ENCODE measurements around the gene PANK4.

Gene PANK4

DNA sequence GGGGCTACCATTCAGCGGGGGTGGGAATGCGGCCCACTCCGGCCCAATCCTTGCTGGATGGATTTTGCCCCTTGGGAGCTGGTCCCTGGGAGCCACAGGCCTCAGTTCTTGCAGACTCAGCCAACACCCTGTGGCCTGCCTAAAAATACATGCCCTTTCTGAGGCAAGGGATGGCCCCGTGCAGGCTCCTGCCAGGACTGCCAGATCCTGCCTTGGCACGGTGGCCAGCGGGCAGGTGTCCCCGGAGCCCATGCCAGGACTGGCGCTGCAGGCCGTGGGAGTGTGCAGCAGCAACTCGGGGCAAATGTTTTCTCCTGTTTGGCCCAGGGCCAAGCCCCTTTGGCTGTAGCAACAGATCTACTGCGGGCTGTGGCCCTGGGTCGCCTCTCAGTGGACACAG is 1.6 kb upstream of the PANK4 start:
- no peak for DNase-seq

DNA sequence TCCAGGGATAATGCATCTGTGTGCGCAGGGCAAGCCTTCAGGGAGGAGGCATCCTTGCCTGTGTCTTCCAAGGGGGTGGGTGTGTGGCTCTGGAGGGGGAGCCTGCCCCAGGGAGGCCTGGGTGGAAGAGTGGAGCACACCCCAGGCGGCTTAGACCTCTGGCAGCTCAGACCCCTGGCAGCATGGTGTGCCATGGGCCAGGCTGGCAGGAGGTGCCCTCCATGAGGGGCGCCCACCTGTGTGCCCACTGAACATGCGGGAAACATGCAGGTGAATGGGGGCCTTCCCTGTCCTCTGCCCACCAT is 1.1 kb upstream of the PANK4 start:
- no peak for DNase-seq

DNA sequence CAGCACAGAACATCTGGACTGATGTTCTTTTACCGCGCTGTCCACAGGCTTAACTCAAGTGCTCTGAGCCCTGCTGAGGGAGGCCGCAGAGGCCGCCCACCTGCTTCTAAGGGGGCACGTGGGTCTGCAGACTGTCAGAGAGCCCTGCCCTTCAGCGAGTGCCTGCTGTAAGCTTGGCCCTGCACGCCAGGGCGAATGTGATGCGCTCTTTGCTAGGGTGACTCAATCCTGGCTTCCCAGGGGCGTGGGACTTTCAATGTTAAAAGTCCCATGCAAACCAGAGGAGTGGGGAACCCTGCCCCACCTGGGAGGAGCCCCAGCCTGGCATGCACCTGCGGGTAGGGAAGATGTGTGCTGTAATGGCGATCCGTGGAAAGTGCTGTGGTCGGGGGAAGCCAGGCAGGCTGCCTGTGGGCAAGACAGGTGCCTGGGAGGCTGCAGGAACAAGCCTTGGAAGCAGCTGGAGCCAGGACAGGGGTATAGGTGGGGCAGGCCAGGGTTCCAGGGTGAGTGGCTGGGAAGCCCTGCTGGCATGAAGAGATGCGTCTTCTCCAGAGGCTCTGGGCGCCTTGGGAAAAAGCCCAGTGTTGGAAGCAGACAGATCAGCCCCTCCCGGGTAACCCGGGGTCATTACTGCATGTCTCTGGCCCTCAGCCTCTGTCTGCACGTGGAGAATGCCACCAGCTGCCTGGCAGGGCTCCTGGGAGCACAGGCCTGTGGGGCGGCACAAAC is 594 bp upstream of the PANK4 start:
- peak; percentile 83 for DNase-seq

DNA sequence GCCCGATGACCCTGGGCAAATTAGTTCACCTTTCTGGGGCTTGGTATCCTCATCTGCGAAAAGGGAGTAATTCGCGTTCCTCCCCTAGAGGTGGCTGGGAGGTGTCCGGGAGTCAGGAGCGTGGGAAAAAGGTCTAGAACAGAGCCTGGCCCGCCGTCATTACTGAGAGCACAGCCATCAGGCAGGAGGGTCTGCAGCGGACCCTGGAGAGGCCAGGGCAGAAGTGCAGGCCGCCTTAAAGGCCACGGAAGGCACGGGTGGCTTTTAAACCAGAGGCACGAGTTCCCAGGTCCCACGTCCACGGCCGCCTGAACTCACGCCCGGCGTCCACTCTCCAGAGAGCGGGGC is 850 bp downstream of the PANK4 start:
- DNase-seq, result no peak

DNA sequence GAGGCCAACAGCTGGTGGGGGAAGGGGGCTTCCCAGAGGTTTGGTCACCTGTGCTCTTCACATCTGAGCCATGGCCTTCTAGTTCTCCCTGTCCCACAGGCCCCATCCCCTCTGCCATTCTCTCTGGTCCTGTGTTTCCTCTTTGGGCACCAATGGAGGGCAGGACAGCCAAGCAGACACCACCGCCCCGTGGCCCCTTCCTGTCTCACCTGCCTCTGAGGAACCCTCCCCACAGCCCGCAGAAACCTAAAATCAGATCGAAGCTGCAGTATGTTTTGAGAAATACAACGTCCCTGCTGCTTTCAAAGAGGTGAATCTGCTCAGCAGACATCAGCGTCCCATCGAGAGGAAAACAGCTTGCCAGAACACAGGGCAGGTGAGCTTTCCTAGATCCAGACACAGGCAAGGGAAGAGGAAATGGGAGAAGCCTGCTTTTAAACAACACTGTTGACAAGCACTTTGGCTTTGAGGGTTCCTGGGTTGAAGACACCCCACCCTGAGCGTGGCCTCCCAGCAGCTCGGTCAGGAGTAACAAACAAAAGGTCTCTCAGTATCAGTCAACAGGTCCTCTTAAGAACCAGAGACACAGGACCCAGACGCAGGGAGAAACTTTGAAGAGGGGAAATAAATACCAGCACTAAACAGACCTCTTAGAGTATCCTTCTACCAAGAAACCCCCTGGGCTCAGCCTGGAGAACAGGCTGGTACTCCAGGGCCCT is 2.3 kb downstream of the PANK4 start:
- no peak for DNase-seq

DNA sequence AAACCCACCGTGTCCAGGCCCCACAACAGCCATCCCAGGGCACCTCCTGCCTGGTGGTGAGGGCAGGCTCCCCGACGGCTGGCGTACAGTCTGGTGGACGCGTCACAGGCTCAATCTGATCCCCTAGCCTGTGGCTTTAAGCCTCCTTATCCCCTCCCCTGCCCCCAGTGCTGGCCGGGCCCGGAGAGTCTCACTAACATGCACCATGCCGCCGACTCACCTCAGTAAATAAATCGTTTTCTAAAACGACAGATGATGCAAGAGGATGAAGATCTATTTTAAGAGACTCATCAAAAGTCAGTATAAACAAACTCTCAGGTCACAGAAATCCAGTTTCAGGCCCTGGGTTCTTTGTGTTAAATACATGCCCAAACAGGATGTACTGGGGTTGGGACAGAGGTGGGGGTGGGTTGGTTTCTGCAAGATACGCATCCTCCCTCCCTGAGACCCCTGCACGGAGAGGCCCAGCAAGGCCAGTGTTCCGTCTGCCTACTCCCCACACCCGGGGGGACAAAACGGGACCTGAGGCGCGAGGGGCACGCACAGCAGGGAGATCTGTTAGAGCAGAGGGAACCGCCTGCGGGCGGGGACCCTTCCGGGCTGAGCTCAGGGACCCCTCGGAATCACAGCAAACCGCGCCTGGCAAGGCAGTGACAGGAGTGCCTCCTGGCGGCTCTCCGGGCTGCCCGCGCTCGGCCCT is 3.1 kb downstream of the PANK4 start:
- DNase-seq, result peak; percentile 58

DNA sequence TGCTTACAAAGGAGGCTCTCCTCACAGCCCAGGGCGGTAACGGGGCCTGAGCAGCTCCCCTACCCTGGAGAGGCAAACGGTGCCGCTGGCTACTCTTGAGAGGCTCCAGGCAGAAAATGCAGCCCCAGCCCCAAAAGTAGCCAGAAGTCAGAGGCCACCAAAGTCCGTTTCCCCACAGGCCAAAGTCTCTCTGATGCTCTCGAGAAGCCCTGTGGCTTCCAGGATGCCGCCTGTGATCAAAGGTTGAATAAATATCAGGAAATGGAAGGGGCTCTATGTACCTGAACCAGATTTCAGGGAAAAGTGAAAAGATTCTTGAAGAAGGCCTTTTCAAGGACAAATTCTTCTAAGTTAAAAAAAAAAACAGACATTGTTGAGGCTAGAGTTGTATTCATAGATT is 4.2 kb downstream of the PANK4 start:
- no peak for DNase-seq

DNA sequence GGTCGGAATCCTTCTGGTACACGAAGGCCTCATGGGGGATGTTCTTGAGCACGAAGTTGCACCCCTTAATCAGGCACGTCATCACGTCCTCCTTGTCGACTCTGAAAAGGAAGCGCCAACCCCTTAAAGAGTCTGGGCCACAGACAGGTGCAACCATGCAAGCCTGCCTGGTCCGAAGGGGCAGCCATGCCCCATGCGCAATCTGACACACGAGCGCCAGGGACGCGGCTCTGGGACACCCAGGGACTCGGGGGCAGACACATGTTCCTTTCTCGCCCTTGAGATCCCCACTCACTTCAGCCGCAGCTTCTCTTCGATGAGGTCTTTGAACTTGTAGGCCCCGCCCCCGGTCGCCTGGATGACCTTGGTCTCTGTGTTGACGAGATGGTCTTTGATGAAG is 5.6 kb downstream of the PANK4 start:
- DNase-seq, result no peak

DNA sequence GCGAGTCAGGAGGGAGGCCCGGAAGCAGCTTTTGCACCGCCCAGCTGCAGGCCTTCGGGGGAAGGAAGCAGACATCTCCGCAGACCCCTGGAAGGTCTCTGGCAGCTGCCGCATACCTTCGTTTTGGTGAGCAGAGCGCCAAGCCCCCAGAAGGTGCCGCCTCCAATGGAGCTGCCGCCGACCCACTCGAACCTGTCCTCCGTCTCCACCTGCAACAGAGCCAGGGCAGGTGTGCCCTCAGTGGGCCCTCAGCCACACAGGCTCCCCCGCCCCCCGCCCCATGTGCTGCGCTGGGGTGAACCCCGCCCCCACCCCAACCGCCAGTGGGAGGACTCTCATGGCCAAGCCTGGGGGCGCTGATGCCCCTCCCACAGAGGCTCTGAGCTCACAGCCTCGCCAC is 6.2 kb downstream of the PANK4 start:
- no peak for DNase-seq

DNA sequence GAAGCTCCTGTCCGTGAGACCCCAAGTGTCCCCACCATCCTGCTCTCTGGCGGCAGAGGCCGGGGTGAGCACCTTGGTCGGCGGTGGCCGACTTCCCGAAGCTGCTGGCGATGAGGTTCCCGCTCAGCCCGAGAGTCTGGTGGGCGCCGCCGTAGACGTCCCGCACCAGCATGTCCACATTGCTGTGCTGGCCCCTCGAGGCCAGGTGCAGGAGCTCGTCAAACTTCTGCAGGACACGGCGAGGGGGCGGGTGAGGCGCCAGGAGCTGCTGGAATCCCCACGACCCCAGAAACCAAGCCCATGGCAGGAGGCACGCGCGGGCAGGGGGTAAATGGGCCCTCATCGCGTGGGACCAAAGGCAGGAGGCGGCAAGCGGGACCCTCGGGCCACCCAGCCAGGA is 6.7 kb downstream of the PANK4 start:
- DNase-seq, result no peak

DNA sequence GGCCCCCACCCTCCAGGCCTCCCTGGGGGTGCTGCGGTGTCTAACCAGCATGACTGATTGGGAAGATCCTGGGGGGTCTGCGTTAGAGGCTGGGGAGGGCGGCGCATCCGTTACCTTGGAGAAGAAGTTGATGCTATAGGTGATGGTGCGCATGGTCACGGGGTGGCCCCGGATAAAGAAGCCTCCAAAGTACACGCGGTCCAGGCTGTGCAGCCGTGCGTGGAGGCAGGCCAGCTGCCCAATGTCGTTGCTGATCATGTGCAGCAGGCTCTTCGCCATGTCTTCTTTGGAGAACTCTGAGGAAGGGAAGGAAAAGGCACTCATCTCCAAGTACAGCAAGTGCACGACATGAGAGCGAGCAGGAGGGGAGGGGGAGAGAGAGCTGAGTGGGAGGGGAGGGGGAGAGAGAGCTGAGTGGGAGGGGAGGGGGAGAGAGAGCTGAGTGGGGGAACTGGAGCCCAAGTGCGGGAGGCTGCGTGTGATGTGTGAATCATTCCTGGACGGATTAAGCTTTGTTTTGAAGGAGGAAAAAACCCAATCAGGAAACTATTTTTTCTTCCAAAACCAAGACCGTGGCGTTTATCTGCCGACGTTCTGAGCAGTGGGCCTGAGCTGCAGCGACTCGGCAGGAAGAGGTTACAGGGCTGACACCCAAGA is 7.2 kb downstream of the PANK4 start:
- DNase-seq, result no peak

DNA sequence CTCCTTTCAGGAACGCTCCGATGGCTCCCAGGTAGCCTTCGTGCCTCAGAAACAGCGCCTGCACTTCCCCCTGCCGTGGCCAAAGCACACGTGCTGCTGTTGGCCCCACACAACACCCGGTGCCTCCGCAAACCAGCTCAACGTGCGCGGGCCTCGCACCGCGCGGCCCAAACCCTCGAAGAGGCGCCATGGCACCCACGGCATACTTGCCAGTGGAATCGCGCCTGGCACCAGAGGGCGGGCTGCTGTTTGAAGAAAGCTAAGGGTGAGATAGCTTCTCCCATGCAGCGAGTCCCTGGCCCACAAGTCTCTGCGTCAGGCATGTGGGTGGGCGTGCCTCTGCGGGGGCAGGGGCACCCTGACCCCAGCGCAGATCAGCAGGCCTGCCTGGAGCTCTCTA is 7.9 kb downstream of the PANK4 start:
- no peak for DNase-seq

DNA sequence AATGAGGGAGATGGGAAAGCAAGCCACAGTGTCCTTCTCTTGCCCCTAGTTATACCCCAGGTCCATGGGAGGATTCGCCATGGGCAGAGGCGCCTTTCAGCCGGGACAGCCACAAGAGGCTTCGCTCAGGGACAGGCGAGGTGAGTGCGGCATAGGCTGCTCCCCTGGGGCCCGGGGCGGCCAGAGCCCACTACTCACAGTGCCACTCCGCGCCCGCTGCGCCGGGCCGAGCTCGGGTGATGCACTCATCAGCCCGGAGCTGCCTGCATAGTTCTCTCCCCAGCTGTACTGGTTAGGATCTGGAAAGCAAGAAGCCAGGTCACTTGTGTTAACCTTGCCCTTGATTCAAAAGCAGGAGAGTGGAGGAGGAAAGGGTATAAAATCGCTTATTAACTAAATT is 8.4 kb downstream of the PANK4 start:
- no peak for DNase-seq

DNA sequence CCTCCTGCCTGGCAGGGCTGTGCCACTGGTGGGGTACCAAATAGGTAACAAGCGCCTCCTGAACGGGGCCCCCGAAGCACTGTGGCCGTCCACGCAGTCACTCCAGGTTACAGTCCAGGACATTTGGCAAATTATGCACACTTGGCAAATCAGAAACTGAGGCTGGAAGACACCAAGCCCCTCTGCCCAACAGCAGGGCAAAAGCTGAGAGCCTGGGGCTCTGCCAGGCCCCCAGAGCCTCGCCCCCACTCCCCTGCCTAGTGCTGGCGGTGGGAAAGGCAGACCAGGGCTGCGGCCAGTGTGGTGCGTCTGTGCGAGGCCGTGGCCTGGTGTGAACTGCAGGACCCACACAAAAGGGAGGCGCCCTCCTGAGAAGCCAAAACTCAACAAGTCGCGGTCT is 9.4 kb downstream of the PANK4 start:
- no peak for DNase-seq

DNA sequence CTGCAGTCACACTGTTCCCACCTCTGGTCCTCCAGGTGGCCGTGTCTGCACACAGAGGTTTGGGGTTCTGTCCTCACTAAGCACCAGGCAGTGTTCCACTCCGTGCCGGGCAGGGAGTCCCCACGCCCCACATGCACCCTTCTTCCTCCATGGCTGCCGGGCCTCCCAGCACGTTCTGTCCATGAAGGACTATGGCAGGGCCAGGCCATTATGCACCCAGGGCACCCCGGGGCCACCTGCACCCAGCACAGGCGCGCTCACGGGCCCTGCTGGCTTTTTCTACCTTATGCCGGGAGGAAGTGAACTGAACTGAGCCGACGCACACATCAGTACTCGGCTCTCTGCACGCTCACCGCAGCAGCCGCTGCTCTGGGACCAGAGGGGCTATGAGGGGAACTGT is 10.3 kb downstream of the PANK4 start:
- no peak for DNase-seq

DNA sequence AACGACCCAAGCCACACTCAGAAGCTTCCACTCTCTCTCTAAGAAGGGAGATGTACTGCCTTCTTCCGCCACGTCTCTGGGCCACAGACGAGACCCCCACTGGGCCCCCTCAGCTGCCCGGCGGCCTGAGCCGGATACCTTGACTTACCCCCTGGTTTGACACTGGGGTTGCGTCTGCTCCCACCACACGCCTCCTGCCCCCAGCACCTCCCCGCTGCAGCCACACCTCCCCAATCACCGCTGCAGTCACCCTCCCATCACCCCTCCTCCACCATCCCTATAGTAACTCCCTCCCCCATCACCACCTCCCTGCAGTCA is 10.7 kb downstream of the PANK4 start:
- DNase-seq, result no peak

DNA sequence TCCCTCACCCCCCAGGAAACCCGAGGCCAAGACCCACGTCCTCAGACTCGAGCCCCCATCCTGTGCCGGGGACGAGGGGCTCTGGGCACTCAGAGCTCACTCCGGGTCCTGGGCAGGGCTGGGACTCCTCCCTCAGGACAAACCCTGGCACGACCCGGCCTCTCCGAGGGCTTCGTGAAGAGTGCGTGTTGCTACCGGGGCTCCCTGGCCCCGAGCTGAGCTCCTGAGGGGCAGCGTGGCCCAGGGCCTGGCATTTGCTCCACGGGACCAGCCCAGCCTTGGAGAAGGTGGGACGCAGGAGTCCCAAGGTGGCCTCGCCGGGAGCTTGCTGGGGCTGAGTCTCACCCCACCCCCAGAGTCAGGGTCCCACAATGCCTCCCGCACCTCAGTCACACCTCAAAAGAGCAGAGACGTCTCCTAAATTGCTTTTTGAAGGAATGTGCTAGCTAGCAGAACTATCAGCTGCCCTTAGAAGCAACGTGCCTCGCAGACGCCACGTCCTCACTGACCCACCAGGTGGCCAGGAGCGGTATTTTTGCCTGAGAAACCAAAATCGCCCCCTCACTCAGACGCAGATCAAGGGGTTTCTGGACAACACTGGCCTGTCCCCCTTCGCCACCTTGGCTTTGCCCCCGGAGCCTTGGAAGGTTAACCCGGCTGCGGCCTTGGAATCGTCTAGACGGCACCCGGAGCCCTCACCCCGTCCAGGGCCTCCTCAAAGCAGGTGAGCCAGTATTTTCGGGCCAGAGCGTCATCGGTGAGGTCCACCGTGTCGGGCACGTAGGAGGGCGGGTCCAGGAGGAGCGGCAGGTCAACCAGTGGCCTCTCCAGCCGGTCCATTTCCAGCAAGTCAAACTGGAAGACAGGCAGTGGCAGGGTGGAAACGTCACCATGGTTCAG is 11.3 kb downstream of the PANK4 start:
- no peak for DNase-seq

DNA sequence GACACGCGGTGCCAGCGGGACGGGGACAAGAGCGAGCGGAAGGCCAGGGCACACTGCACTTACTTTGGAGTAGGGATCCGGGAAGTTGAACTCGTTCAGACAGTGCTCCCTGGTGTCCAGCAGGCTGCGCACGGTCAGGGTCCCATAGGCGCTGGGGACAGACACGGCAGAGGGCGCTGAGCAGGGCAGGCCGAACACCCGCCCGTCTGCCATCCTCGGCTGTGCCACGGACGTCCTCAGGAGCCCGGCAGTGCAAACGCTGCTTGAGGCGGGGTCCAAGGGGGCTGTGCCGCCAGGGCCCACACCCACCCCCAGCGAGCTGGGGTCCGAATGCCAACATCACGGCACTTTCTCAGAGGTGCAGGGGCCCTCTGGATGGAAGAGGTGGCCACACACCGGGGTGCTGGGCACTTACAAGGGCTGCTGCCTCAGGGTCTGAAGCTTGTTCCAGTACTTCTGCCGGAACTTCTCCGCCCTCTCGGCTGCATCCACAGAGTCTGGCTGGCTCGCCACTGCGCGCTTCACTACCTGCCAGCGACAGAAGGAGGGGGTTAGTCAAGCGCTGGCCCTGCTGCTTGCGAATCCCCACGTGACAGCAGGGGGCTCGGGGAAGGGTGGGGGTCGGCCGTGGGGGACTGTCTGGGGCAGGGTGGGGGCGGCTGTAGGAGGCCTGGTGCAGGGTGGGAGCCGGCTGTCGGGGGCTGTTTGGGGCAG is 12.3 kb downstream of the PANK4 start:
- no peak for DNase-seq

DNA sequence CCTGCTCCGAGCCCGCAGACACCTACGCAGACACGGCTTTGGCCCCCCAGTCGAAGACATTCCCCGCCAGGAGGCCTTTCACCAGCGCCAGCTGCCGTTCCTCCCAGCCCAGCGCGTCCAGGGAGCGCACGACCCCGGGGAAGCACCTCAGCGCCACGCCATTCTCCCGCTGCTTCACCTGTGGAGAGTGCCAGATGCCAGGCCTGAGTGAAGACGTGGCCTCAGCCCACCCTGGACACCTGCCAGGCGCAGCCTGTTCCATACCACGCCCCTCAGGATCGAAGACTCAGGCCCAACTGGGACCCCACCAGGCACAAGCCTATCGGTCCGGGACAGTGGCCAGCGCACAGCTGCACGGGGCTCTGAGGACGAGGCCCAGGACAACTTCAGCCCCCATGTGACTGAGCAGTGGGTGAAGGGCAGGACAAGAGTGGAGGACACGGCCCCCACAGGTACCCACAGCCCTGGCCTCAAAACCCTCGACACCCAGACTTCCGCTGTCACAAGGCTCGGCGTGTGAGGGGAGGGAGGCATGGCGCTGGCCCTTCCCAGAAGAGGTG is 13.5 kb downstream of the PANK4 start:
- no peak for DNase-seq

DNA sequence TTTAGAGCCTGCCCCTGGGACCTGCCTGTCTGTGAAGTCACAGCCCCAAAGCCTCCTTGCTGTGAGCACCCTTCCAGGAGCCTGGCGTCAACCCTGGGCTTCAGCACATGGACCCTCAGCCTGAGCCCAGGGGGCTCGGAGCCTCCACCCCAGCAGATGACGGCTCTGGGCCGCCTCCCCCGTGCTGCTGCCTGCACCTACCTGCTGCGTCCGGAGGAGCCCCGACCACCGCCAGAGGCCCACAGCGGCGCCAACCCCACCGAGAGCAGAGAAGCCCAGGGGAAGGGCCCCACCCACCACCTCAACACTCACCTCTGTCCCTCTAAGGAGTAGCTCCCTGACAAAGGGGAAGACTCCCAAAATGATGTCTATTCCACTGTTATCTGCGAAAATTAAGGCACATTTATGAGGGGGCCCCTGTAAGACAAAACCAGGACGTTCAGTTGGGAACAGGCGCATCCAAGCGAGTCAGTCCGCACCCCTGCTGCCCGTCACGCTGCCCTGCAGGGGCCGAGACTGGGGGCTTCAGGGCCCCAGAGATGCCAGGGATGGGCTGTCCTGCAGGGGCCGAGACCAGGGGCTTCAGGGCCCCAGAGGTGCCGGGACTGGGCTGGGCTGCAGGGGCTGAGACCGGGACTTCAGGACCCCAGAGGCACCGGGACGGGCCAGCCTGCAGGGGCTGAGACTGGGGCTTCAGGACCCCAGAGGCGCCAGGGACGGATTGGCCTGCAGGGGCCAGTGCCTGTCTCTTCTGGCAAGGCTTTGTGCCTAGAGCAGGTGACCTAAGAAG is 15.8 kb downstream of the PANK4 start:
- no peak for DNase-seq

DNA sequence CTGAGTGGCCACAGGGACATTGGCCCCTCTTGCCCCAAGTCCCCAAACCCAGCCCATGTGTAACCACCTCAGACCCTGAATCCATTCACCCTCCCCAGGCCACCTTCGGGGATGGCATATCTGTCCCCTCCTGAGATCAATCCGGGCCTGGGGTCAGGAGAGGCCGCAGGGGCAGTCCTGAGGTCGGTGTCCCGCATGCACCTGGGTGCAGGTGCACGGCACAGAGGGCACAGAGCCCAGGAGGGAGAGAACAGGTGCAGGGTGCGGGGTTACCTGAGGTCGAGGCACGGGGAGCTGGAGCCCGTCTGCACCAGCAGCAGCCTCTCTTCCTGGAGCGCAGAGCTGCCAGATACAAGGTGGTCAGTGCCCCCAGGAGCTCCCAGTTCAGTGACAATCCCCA is 16.8 kb downstream of the PANK4 start:
- DNase-seq, result no peak

All from NCI-H82 (cell line).